ENCODE data around the gene PXYLP1.
"Not testable (repeated sequence)": the region's sequence is repeated elsewhere in the genome, so short reads cannot be mapped to it uniquely, and the experiment has no call there.

Gene PXYLP1, protein sequence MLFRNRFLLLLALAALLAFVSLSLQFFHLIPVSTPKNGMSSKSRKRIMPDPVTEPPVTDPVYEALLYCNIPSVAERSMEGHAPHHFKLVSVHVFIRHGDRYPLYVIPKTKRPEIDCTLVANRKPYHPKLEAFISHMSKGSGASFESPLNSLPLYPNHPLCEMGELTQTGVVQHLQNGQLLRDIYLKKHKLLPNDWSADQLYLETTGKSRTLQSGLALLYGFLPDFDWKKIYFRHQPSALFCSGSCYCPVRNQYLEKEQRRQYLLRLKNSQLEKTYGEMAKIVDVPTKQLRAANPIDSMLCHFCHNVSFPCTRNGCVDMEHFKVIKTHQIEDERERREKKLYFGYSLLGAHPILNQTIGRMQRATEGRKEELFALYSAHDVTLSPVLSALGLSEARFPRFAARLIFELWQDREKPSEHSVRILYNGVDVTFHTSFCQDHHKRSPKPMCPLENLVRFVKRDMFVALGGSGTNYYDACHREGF

DNA sequence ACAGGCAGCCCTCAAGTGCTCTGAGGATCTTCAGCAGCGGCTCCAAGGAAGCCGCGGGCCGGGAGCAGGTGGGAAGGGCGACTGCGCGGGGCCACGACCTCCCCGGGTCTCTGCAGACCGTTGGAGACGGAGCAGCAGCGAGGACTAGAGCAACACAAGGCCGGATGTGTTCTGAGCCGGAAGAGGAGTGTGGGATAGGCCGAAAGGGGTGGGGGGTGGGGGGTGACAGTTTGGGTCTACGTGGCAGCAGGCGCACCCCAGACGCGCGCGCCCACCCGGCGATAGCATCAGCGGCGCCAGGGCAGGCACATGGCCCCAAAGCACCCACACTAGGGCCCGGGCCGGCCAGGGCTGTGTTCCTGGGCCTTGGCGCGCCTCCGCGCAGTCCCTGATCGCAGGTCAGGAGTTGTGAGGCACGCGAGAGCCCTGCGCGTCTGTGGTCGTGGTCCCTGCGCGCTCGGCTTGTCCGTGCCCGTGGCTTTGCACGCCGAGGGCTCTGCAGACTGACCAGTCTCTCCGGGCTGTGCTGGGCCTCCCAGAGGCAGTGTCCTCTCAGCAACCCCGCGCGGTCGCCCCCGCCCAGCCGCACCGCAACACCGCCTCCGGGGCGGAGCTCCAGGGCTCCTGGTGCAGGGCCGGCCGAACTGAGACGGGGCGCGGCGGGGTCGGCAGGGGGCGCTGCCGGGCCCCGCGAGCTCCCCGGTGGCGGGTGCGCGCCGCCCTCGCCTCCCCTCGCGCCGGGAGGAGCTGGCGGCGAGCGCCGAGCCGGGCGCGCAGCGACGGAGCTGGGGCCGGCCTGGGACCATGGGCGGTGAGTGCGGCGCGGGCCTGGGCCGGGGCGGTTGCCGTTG lies at the start of gene PXYLP1:
TSS of gene PXYLP1 (plus strand) at position 725 of the 851 bp plus-strand sequence. CDS start 28,351 bp downstream, outside the sequence.
- peak; percentile 78 for DNase-seq

DNA sequence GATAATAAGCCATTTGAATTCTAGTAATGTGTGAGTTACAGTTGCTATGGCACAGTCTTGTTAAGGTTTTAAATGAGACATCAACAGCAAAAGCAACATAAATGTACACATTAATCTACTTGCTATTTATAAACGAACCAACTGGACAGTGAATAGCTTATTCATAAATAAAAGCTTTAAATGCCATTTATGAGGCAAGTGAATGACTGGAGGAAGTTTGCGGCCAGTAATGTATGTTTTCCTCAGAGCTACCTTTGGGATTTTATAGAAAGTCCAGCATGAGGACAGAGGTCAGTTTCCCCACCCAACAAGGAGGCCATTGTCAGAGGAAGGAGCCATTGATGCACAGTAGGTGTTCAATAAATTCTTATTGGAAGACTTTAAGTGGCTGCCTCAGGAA lies 48.0 kb upstream of the PXYLP1 start:
- no peak for DNase-seq

DNA sequence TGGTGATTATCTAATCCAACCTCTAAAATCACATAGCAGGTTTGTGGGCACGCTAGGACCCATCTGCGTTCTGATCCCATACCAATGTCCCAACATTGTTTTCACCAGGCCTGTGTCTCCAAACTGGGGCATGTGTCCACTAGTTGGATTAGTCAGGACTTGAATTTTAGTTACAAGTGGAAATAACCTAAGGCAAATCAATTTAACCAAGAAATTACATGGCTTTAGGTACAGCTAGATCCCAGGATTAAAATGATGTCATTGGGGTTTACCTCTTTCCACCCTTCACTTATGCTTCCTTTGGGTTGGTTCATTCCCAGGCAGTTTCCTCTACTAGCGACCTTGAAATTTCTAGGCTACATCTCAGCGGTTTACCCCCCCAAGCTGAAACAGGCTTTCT lies 47.2 kb upstream of the PXYLP1 start:
- no peak for DNase-seq

DNA sequence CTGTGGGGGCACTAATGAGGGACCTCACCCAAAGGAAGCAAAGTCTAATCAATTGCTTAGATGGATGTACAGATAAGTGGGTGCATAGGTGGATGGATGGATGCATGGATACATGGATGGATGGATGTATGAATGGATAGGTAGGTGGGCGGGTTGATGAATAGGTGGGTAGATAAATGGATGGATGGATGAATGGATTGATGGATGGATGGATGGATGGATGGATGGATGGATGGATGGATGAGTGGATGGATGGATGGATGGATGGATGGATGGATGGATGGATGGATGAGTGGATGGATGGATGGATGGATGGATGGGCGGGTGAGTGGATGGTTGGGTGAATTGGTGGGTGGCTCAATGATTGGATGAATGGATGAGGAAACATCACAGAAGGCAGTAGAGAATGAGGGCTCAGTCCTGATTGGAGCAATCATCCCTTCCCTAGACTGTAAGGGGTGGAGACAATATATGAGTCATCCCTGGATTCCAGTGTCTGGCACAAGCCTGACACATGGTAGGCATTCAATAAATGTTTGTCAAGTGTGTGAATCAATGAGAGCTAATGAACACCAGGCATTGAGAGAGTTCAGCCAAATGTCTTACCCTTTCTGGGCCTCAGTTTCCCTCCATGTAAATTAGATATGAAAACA lies 40.4 kb upstream of the PXYLP1 start:
- no peak for DNase-seq

DNA sequence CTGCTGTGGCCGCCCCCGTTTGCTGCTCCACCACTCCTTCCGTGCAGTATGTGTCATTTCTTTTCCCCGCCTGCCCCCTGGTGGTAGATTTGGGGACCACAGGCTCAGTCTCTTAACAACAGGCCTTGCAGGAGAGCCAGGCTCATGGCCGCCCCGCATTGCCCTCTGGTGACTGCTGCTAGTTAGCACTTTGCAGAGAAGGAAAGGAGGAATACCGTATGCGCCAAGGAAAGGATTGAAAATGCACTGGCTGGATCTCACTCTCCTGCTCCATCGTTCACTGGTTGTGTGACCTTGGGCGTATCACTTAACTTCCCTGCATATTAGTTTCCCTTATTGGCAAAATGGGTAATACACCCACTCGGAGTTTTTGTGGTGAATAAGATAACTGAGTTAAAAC lies 39.3 kb upstream of the PXYLP1 start:
- DNase-seq, result peak; percentile 82

DNA sequence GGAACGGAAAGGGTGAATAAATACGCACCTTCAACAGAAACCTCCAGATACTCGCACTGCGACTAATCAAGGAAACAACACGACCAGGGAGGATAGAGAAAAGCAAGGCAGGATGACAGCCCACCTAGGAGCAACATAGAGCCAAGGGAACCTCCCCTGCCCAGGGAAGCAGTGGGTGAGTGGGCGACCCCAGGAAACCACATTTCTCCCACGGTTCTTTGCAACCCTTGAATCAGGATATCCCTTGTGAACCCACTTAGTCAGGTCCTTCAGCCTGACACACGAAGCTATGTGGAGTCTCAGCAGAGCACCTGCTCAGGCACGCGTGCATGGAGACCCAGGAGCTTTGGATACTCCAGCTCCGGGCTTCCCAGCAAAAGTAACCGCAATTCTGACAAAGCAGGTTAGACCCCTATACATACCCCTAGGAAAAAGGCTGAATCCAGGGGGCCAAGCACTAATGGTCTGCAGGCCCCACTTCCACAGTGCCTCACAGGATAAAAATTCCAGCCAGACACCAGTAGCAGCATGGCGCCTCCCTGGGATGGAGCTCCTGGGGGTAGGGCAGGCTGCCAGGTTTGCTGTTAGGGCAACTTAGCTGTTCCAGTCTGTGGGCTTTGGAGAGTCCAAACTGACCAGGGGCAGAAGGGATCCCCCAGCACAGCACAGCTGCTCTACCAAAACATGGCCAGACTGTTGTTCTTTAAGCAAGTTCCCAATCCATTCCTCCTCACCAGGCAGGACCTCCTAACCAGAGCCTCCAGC lies 38.4 kb upstream of the PXYLP1 start:
- no peak for DNase-seq

DNA sequence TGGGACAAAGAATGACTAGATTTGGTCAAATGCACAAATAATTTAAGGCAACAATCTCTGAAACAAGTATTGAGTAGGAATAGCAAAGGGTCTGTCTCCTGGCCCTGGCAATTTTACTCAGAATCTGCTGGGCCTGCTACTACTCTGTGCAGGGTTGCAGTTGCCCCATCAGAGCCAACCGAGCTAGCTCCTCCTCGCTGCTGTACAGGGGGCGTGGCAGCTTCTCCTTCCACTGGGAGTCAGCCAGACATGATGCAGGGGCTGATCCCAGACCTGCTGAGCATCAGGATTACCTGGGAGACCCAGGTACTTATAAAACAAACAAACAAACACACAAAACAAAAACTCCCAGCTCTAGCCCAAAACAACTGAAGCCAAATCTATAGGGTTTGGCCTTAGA lies 30.5 kb upstream of the PXYLP1 start:
- no peak for DNase-seq

DNA sequence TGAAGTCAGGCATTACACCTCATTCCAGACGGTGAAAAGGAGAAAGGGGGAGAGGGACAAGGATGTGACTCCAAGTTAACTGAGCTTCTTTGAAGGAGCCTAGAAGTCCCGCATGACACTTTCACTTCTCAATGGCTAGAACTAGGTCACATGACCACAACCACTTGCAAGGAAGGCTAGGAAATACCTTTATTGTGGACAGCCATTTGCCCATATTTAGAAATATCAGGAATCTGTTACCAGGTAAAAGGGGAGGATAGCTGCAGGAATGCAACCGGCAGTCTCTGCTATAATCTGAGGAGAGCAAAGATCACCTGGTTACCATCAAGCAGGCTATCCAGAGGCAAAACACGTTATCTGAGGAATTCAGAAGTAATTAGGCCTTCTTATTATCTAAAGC lies 28.9 kb upstream of the PXYLP1 start:
- no peak for DNase-seq

DNA sequence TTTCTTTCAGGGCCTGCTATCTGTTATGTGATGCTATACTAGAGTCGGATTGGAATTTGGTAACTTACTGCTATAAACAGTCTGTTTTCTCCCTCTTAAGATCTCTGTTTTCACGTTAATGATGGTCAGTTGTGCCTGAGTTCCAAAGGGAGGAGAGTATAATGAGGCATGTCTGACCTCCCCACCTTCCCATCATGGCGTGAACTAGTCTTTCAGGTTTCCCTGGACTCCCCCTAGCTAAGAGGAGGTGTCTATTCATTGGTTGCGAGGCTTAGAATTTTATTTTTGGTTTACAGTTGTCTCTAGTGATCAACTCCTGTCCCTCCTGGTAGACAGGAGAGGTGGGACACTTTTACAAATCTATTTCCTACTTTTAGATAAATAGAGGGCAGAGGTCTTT lies 27.8 kb upstream of the PXYLP1 start:
- DNase-seq, result no peak

DNA sequence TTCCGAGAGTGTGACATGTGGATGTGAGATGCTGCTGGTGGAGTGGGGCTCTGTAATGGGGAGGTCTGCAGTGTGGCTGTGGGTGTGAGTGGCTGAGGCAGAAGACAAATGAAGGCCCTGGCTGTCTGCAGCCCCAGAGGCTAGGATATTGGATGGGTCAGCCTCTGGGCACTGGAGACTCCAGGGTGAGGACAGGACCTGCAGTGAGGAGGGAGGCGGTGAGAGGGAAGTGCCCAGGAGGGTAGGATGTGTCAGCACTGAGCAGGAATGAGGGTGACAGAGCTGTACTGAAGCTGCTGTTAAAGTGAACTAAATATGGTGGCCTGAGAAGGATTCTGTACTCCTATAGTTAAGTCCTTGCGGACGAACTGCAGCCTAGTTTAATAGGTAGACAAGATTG lies 27.3 kb upstream of the PXYLP1 start:
- DNase-seq, result no peak

DNA sequence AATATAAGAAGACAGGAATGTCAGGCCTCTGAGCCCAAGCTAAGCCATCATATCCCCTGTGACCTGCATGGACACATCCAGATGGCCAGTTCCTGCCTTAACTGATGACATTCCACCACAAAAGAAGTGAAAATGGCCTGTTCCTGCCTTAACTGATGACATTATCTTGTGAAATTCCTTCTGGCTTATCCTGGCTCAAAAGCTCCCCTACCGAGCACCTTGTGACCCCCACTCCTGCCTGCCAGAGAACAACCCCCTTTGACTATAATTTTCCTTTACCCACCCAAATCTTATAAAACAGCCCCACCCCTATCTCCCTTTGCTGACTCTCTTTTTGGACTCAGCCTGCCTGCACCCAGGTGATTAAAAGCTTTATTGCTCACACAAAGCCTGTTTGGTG lies 20.3 kb upstream of the PXYLP1 start:
- DNase-seq, result not testable (repeated sequence)

DNA sequence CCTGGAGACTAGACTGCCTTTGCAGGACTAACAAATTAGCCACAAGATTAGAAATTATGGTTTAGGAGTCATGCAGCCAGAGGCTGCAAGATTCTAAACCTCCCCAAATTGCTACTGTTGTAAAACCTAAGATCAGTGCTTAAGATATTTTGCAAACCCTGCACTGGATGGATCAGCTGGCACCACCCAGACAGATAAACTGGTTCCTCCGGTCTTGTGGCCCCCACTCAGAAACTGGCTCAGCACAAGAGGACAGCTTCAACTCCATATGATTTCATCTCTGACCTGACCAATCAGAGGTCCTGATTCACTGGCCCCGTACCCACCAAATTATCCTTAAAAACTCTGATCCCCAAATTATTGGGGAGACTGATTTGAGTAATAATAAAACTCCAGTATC lies 19.5 kb upstream of the PXYLP1 start:
- DNase-seq, result no peak

DNA sequence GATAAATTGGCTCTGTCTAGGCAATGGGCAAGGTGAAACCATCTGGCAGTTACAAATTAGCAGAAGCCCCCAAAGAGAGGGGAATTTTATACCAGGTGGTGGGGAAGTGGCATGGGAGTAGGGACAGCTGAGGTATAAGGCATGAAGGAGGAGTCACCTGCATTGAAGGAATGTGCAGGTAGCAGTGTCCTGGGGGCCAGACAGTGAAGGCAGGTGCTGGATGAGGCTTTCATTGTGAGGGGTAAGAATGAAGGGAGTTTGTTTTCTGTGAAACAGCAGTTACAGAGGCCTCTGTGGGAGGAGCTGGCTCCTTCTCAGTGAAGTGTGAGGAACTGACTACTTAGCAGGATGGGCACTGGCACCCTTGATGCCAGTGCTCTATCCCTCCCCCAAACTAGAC lies 19.1 kb upstream of the PXYLP1 start:
- no peak for DNase-seq

DNA sequence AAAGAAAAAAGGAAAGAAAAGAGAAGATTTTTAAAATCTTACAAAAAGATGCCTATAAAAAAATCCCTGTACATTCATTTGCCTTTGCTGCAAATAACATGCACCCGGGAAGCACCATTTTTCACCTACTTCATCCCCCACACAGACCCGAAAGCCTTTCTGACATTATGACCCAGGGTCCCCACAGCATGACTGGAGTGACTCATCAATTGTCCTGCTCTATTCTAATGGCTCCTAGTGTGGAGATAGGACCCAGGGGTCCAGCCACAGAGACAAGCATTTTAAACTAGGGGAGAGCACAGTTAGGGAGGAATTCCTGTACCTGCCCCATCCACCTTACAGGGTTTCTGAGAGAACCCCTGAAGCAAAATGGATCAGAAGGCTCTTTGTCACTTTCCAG lies 14.7 kb upstream of the PXYLP1 start:
- DNase-seq, result no peak

DNA sequence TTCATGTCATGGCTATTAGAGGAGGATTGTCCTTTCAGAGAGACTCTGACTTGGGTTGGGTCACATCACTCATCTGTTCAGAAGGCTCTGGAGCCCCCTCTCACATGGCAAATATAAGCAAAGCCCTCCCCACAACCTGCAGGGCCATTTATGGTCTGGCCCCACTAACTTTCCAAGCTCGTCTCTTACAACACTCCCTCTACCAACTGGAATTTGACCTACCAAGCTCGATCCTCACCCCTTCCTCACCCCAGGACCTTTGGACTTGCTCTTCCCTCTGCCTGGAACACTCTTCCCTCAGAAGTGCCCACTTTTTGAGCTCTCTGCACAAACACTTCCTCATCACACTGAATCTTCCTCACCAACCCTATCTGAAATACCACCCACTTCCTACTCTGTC lies 14.2 kb upstream of the PXYLP1 start:
- no peak for DNase-seq

DNA sequence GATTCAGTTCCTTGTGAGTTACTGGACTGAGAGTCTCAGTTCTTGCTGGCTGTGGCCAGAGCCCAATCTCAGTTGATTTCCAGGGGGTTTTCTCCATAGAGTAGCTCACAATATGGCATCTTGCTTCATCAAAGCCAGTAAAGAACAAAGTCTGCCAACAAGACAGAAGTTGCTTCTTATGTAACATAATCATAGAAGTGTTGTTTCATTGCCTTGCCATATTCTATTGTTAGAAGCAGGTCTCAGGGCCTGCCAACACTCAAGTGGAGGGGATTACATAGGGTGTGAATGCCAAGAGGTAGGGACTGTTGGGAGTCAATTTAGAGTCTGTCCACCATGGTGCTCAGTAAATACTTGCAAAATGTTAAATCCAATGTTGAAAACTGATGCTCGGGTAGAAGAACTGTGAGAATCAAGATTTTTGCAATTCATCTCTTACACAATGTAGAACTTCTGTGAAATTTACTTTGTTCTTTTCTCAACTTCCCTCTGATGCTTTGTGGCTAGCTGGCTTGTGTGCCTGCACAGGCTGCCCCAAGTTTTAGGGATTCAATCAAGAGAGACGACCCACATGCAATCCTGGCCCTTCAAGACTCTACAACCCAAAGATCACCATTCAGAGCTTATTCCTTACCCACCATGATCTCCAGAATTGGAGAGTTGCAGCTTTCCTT lies 13.3 kb upstream of the PXYLP1 start:
- DNase-seq, result no peak

DNA sequence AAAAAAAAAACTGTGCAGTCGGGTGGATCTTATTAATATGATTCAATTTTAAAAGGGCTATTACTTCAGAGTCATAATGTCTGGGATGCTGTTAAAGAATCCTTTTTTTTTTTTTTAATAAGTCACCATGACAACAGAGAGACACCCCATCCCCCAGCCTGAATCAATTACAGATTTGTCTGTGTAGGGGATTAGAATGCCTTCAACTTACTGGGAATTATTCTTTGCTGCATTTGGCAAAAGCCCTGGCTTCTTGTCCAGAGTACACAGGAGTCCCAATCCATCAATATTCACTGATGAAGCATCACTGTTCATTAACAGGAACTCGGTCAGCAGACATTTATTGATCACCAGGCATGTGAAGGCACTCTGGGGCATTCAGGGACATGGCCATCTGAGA lies 12.7 kb upstream of the PXYLP1 start:
- no peak for DNase-seq

DNA sequence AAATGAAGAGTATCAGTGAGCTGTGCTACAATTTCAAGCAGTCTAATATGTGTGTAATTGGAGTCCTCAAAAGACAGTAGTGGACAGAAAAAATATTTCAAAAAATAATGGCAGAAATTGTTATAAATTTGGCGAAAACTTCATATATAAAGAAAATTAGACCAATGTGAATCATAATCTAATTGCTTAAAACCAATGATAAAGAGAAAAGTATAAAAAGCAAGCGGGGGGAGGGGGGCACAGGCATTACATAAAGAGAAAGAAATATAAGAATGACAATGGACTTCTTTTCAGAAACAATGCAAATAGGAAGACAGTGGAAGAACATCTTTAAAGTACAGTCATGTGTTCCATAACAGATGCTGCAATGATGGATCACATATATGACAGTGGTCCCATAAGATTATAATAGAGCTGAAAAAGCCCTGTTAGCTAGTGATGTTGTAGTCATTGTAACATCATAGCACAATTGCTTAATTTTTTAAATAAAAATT lies 7.9 kb upstream of the PXYLP1 start:
- no peak for DNase-seq

DNA sequence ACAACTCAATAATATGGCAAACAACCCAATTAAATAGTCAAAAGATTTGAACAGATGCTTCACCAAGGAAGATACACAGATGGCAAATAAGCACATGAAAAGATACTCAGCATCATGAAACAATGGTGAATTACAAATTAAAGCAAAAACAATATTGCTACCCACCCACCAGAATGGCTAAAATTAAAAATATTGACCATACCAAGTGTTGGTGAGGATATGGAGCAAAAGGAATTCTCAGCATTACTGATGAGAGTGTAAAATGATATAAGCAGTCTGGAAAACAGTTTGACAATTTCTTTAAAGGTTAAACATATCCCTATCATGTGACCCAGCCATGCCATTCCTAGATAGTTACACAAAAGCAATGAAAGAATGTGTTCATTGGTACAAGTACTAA lies 5.7 kb upstream of the PXYLP1 start:
- no peak for DNase-seq

DNA sequence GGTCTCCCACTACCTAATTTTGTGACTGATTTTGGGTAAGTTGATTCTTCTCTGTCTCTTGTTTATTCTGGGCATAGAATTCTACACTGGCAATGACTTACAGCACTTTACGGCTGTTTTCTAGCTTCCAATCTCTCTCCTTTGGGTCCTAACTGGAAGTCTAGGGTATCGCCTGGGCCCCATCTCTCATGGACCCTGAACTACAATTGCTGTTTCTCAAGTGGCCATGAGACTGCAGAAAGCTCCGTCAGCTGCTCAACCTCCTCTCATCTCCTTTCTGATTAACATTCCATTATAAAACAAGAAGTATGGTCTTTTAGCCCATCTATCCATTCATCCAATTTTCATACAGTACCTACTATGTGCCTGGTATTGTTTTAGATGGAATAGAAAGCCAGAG lies 4.4 kb upstream of the PXYLP1 start:
- no peak for DNase-seq

DNA sequence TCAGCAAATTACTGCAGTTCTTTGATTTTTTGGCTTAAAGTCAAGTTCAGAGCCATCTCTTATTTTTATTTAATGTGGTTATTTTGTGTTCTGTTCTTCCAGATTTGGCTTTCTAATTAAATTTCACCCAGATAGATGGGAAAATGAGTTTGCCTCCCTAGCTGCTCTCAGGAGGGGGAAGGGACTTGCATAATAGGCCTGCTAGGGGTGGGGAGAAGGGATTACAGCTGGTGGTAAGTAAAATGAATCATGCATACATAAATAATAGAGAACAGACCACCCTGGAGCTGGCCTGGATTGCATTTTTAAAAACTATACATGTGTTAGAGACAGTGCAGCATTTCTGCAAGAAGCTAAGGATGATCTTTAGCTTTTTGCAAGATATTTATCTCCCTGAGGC lies 3.9 kb upstream of the PXYLP1 start:
- DNase-seq, result no peak

DNA sequence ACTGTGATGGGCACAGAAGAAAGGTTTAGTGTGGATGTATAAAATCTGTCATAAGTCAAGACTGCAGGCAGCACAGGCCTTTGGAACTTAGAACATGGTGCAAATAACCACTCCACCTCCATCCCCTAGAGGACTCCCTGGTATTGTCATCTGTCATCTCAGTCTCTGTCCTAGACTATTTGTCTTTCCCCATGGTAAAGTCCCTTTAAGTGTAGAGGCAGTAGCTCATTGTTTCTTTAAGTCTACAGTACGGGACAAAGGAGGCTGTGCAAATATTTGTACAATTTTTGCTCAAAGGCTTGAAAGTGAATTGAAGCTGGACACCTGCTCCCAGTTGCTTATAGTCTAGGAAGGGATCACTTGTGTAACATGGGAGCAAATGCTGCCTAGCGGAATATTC lies 3.2 kb upstream of the PXYLP1 start:
- no peak for DNase-seq

All from amniotic stem cell (primary cell).